ENCODE results near the gene CBARP. TPM values are rescaled to one million over a fixed set of nuclear protein-coding genes. Genes with fewer than 3 reads are reported as not detected.
"Not testable (repeated sequence)": the region's sequence is repeated elsewhere in the genome, so short reads cannot be mapped to it uniquely, and the experiment has no call there.

The CBARP gene
- total RNA-seq, 1 donor from 2014 or later, result 6.2 TPM

GRCh38 chr19:1214862-1215731, 22.7 kb downstream of the CBARP start:
- DNase-seq (ENCODE audit: low spot score), result no peak

DNA sequence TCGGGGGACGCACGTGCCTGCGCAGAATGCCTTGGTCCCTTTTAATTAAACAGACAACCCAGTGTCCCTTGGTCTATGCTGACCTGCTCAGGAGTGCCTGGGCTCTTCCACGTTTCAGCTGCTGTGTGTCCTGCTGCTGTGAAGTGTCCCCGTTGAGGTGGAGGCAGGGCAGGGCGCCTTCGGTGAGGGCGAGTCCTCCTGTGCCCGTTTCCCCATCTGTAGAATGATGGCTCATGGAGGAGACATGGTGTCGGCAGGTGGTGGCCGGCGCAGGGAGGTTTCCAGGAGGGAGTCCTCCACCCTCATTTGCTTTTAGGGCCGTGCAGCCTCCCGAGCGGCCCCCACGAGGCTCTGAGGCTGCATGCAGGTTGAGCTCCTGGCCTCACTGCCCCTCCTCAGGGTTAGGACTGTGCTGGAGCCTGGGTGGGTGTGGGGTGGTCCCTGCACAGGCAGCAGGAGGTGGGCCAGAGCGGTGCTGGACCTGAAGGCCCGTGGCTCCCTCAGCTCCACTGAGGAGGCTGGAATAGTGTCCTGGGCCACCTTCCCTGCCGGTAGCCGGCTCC, 23.4 kb downstream of the CBARP start:
- no peak for DNase-seq (ENCODE audit: low spot score)

GRCh38 chr19:1213391-1214286, 24.2 kb downstream of the CBARP start:
- DNase-seq (ENCODE audit: low spot score), result no peak

DNA sequence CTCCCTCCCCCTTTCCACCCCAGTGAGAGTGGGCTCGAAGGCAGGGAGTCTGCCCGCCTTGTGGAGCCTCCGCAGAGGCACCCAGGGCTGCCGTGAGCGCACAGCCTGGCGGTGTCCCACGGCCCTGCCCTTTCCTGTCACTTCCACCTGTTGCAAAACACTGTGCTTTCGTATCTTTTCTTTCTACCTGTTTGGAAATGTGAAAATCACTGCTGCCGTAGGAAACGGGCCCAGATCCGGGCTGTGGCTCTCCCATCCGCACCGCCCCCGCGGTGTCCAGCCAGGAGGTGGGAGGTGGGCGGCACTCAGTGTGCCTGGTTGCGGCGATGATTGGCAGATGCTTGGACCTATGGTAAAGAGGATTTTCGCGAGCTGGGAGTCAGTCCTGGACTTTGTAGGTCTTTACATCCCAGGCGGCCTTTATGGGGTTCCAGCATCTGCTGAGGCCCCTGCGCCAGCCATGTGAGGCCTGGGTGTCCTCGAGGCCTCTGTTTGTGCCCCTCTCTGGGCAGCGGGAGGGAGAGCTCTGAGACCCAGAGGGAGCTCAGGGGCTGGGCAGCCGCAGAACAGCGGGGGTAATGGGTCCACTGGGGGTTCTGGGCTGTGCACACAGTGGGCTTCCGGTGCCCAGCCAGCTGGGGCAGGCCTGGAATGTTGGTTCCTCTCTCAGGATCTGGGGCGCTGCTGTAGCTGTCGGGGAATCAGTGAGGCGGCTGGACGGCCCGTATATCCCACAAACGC, 26.1 kb downstream of the CBARP start:
- no peak for DNase-seq (ENCODE audit: low spot score)

- no peak for DNase-seq (ENCODE audit: low spot score)
Observed at GRCh38 chr19:1210227-1210538, 27.6 kb downstream of the CBARP start.

DNA sequence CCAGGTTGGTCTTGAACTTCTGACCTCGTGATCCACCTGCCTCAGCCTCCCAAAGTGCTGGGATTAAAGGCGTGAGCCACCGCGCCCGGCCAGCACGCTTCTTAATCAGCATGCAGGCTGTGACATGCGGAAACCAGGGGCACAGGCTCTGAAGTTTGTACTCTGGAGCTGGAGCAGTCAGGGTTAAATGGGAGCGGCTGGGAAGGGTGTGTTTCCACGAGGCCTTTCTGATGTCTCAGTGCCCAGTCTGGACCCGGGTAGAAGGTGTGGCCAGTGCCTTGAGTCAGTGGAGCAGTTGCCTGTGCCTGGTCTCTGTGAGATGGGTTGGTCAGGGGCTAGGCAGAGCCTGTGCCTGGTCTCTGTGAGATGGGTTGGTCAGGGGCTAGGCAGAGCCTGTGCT, 29.0 kb downstream of the CBARP start:
- not testable (repeated sequence) for DNase-seq (ENCODE audit: low spot score)

- no peak for DNase-seq (ENCODE audit: low spot score)
Observed at GRCh38 chr19:1206864-1207450, 30.8 kb downstream of the CBARP start.

GRCh38 chr19:1206150-1206863, 31.5 kb downstream of the CBARP start:
- no peak for DNase-seq (ENCODE audit: low spot score)

DNA sequence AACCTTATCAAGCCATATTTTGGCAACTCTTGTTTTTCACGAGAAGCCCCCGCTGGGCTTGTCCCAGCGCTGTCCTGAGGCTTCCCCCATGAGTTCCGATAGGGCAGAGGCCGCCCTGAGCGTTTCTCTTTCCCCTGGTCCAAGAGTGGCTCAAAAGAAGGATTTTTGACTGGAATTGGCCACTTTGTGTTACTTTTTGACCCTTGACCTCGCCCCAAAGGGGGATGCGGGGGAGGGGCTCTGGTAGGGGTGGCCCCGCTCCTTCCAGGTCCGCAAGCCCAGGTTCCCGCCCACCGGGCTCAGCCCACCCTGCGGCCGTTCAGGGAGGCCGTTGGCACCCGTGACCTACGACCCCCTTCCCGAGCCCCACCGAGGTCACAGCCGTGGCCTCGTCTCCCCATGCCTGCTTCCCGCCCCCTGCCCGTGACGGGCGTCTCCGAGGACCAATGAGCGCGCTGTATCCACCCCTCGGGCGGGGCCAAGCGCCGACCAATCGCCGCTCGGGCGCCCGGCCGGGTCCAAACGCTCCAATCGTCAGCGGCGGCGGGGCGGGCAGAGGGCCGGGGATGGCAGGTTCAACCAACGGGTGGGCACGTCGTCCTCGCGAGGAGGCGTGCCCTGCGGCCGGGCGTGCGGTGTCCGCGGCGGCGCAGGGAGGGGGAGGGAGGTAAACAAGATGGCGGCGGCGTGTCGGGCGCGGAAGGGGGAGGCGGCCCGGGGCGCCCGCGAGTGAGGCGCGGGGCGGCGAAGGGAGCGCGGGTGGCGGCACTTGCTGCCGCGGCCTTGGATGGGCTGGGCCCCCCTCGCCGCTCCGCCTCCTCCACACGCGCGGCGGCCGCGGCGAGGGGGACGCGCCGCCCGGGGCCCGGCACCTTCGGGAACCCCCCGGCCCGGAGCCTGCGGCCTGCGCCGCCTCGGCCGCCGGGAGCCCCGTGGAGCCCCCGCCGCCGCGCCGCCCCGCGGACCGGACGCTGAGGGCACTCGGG, 32.4 kb downstream of the CBARP start, which contains the start of gene STK11:
Gene STK11 (plus strand): TSS at position 665 of the 986 bp plus-strand sequence. CDS start 1,136 bp downstream, outside the sequence.
- peak; percentile 100 for DNase-seq (ENCODE audit: low spot score)

- not testable (repeated sequence) for DNase-seq (ENCODE audit: low spot score)
Observed at GRCh38 chr19:1200614-1201013, 37.2 kb downstream of the CBARP start.

GRCh38 chr19:1199531-1199930, 38.3 kb downstream of the CBARP start:
- no peak for DNase-seq (ENCODE audit: low spot score)

GRCh38 chr19:1189419-1189818, 48.4 kb downstream of the CBARP start:
- DNase-seq (ENCODE audit: low spot score), result no peak

DNA sequence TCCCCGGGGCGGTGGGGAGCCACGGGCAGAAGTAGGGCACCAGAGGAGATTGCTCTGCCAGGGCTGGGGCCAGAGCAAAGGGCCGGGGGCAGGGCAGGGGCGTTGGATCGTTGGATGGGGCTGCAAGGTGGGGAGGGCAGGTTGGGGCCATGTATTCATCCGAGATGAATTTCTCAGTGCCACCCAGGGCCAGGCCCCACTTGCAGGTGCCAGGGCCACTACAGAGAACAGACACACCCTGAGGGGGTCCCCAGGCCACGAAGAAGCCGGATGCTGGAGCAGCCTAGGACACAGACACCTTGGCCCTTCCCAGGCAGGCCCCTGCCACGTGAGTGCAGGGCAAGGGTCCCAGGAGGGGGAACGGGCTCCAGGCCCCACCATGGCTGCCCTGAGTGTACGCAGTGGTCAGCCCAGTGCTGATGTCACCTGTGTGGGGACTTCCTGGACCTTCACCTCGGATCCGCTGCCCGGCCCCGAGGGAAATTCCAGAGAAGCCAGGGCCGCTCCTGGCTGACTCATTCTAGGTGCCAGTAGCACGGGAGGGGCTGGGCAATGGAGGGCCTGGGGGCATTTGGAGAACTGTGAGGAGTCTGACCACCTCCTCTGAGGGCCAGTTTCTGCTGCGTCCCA, 54.1 kb downstream of the CBARP start:
- no peak for DNase-seq (ENCODE audit: low spot score)

- DNase-seq (ENCODE audit: low spot score), result no peak
Observed at GRCh38 chr19:1182727-1183126, 55.1 kb downstream of the CBARP start.

GRCh38 chr19:1182068-1182467, 55.7 kb downstream of the CBARP start:
- no peak for DNase-seq (ENCODE audit: low spot score)

GRCh38 chr19:1181606-1182005, 56.2 kb downstream of the CBARP start:
- DNase-seq (ENCODE audit: low spot score), result no peak

All from mesenteric fat pad (tissue), 1 donor.